HepG2 (cell line): ENCODE results near the gene U2AF1L4. TPM values are rescaled to one million over a fixed set of nuclear protein-coding genes. Genes with fewer than 3 reads are reported as not detected.

Experiments
- FOXA1 ChIP-seq, 2 experiments: fragments of 450-650 bp in 1 of 2; sonication (generic) in 1 of 2; formaldehyde crosslinking in 1 of 2; IDR thresholded peaks; 2 replicates each; pipeline versions ENCODE4 v1.4.0 to v1.6.1; 2016 to 2020; ENCODE audit warnings: missing genetic modification reagents in 1 of 2
- ISL2 ChIP-seq: sonication (generic); formaldehyde crosslinking; IDR thresholded peaks from 2 replicates; pipeline ENCODE4 v1.5.0; 2020; ENCODE audit warnings: missing genetic modification reagents
- KAT7 ChIP-seq: IDR thresholded peaks from 2 replicates; pipeline ENCODE4 v1.6.1; 2018; ENCODE audit warnings: borderline replicate concordance, missing compliant biosample characterization
- KLF6 ChIP-seq: IDR thresholded peaks from 2 replicates; pipeline ENCODE4 v1.8.0; 2016; ENCODE audit warnings: missing biosample characterization, missing genetic modification reagents
- PHF21A ChIP-seq: sonication (generic); formaldehyde crosslinking; IDR thresholded peaks from 2 replicates; pipeline ENCODE4 v1.5.0; 2020; ENCODE audit warnings: mild to moderate bottlenecking, missing genetic modification reagents
- POLR2AphosphoS5 ChIP-seq: IDR thresholded peaks from 2 replicates; pipeline ENCODE4 v1.6.1; 2012; ENCODE audit warnings: low read depth, low read length
- RXRA ChIP-seq: sonication (generic); formaldehyde crosslinking; IDR thresholded peaks from 2 replicates; pipeline ENCODE4 v1.5.1; 2020; ENCODE audit warnings: missing genetic modification reagents
- SOX13 ChIP-seq, 3 experiments: fragments of 450-650 bp in 1 of 3; sonication (generic) in 1 of 3; formaldehyde crosslinking in 1 of 3; IDR thresholded peaks in 2 of 3; conservative IDR thresholded peaks in 1 of 3; 2 replicates each; pipeline versions ENCODE4 v1.5.0 to v1.6.1; 2016 to 2020; ENCODE audit warnings: antibody characterized with exemption in 1 of 3, mild to moderate bottlenecking in 1 of 3, missing compliant biosample characterization in 1 of 3, missing genetic modification reagents in 1 of 3, moderate library complexity in 1 of 3
- ZEB1 ChIP-seq: IDR thresholded peaks from 2 replicates; pipeline ENCODE4 v1.6.1; 2012; ENCODE audit warnings: mild to moderate bottlenecking, low read depth, inconsistent platforms; ENCODE audit not compliant: insufficient replicate concordance
- polyA plus RNA-seq, 8 experiments: library from polyadenylated mRNA; depleted of rRNA in 3 of 8; stranded (reverse) in 7 of 8; unstranded in 1 of 8; fragments of >200 nt; fragmentation: Illumina TruSeq in 4 of 8; extraction: Trizol in 4 of 8; gene quantifications; 2 replicates each; pipeline versions ENCODE4 v1.2.1 to v1.2.3, GENCODE V29; 2011 to 2016; ENCODE audit warnings: low read depth in 4 of 8, missing spikeins in 1 of 8, mixed read lengths in 1 of 8; ENCODE audit not compliant: insufficient read depth in 1 of 8
- total RNA-seq, 5 experiments: library from RNA; depleted of rRNA; stranded (reverse); fragments of >200 nt; fragmentation: Illumina TruSeq; extraction: Trizol; gene quantifications; 2 replicates each; pipeline ENCODE4 v1.2.3, GENCODE V29; 2016; ENCODE audit warnings: low read depth in 1 of 5
- TF ChIP-seq, protein P1 (sequence below): sonication (generic); formaldehyde crosslinking; IDR thresholded peaks from 2 replicates; pipeline ENCODE4 v1.5.1; 2020; ENCODE audit warnings: missing genetic modification reagents, mild to moderate bottlenecking, borderline replicate concordance
- TF ChIP-seq, protein P2 (sequence below): sonication (generic); formaldehyde crosslinking; IDR thresholded peaks from 2 replicates; pipeline ENCODE4 v1.4.0; 2020; ENCODE audit warnings: mild to moderate bottlenecking, missing genetic modification reagents
- TF ChIP-seq, protein P3 (sequence below): sonication (generic); formaldehyde crosslinking; IDR thresholded peaks from 2 replicates; pipeline ENCODE4 v1.4.0; 2020; ENCODE audit warnings: missing genetic modification reagents, borderline replicate concordance
- TF ChIP-seq, protein P4 (sequence below): sonication (generic); formaldehyde crosslinking; IDR thresholded peaks from 2 replicates; pipeline ENCODE4 v1.5.0; 2020; ENCODE audit warnings: missing genetic modification reagents

Gene U2AF1L4
- total and polyA plus RNA-seq, 2 of the 13 experiments (the other 11 are each of a cell fraction or from before 2014, with no cell fraction given) = 7.9 to 15.4 TPM

DNA sequence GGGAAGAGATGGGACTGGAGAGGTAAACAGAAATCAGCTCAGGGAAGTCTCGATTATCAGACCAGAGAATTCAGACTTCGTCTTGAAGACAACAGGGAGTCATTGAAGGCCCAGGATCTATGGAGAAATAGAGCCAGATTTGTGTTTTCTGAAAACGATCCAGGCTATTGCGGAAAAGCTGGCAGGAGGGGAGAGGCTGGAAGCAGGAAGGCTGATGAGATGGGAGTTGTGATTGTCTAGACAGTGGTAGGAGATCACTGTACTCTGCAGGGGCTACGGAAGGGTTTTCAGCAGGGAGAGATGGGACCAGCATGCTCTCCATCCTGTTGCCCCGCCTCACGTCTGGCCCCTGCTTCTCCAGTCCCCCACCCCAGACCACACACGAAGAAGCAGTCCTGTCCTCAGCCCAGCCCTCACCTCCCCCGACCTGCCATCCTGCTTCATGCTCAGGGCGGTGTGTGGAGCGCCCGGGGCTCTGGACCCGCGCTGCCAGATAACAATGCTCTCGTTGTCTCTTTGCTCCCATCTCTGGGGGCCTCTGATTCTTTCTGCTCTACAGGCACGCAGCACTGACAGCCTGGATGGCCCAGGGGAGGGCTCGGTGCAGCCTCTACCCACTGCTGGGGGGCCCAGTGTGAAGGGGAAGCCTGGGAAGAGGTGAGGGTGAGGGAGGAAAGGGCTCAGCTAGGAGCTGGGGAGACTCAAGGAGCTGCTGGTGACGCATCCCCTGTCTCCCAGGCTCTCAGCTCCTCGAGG lies 32.0 kb upstream of the U2AF1L4 start (continued):
- TF ChIP-seq SOX13 (IDR thresholded peaks at IDR 0.05) (no peak), SOX13 (CRISPR knock-in tag; conservative IDR thresholded peaks at IDR 0.05 in 1 of 2, IDR thresholded peaks at IDR 0.05 in 1 of 2) (peak in 1 of 2 experiments; percentile 56; a peak in 2 of 4 replicates), KLF6 (CRISPR knock-in tag) (no peak), KAT7 (CRISPR knock-in tag) (no peak), ZEB1 (no peak), RXRA (CRISPR knock-in tag) (peak; percentile 45; the same call in 1 of the 2 replicates), POLR2AphosphoS5 (no peak), ISL2 (CRISPR knock-in tag) (no peak), FOXA1 (IDR thresholded peaks at IDR 0.05) (no peak), FOXA1 (CRISPR knock-in tag; IDR thresholded peaks at IDR 0.05) (no peak), PHF21A (CRISPR knock-in tag) (0 out of 2 replicates have a peak, but pooled peaks have one; percentile 36)
- TF ChIP-seq, protein P1, sequence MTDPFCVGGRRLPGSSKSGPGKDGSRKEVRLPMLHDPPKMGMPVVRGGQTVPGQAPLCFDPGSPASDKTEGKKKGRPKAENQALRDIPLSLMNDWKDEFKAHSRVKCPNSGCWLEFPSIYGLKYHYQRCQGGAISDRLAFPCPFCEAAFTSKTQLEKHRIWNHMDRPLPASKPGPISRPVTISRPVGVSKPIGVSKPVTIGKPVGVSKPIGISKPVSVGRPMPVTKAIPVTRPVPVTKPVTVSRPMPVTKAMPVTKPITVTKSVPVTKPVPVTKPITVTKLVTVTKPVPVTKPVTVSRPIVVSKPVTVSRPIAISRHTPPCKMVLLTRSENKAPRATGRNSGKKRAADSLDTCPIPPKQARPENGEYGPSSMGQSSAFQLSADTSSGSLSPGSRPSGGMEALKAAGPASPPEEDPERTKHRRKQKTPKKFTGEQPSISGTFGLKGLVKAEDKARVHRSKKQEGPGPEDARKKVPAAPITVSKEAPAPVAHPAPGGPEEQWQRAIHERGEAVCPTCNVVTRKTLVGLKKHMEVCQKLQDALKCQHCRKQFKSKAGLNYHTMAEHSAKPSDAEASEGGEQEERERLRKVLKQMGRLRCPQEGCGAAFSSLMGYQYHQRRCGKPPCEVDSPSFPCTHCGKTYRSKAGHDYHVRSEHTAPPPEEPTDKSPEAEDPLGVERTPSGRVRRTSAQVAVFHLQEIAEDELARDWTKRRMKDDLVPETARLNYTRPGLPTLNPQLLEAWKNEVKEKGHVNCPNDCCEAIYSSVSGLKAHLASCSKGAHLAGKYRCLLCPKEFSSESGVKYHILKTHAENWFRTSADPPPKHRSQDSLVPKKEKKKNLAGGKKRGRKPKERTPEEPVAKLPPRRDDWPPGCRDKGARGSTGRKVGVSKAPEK (CRISPR knock-in tag) = no peak
- TF ChIP-seq, protein P2, sequence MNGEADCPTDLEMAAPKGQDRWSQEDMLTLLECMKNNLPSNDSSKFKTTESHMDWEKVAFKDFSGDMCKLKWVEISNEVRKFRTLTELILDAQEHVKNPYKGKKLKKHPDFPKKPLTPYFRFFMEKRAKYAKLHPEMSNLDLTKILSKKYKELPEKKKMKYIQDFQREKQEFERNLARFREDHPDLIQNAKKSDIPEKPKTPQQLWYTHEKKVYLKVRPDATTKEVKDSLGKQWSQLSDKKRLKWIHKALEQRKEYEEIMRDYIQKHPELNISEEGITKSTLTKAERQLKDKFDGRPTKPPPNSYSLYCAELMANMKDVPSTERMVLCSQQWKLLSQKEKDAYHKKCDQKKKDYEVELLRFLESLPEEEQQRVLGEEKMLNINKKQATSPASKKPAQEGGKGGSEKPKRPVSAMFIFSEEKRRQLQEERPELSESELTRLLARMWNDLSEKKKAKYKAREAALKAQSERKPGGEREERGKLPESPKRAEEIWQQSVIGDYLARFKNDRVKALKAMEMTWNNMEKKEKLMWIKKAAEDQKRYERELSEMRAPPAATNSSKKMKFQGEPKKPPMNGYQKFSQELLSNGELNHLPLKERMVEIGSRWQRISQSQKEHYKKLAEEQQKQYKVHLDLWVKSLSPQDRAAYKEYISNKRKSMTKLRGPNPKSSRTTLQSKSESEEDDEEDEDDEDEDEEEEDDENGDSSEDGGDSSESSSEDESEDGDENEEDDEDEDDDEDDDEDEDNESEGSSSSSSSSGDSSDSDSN (CRISPR knock-in tag) = peak; percentile 52
- TF ChIP-seq, protein P3, sequence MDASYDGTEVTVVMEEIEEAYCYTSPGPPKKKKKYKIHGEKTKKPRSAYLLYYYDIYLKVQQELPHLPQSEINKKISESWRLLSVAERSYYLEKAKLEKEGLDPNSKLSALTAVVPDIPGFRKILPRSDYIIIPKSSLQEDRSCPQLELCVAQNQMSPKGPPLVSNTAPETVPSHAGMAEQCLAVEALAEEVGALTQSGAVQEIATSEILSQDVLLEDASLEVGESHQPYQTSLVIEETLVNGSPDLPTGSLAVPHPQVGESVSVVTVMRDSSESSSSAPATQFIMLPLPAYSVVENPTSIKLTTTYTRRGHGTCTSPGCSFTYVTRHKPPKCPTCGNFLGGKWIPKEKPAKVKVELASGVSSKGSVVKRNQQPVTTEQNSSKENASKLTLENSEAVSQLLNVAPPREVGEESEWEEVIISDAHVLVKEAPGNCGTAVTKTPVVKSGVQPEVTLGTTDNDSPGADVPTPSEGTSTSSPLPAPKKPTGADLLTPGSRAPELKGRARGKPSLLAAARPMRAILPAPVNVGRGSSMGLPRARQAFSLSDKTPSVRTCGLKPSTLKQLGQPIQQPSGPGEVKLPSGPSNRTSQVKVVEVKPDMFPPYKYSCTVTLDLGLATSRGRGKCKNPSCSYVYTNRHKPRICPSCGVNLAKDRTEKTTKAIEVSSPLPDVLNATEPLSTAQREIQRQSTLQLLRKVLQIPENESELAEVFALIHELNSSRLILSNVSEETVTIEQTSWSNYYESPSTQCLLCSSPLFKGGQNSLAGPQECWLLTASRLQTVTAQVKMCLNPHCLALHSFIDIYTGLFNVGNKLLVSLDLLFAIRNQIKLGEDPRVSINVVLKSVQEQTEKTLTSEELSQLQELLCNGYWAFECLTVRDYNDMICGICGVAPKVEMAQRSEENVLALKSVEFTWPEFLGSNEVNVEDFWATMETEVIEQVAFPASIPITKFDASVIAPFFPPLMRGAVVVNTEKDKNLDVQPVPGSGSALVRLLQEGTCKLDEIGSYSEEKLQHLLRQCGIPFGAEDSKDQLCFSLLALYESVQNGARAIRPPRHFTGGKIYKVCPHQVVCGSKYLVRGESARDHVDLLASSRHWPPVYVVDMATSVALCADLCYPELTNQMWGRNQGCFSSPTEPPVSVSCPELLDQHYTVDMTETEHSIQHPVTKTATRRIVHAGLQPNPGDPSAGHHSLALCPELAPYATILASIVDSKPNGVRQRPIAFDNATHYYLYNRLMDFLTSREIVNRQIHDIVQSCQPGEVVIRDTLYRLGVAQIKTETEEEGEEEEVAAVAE (CRISPR knock-in tag) = no peak
- TF ChIP-seq, protein P4, sequence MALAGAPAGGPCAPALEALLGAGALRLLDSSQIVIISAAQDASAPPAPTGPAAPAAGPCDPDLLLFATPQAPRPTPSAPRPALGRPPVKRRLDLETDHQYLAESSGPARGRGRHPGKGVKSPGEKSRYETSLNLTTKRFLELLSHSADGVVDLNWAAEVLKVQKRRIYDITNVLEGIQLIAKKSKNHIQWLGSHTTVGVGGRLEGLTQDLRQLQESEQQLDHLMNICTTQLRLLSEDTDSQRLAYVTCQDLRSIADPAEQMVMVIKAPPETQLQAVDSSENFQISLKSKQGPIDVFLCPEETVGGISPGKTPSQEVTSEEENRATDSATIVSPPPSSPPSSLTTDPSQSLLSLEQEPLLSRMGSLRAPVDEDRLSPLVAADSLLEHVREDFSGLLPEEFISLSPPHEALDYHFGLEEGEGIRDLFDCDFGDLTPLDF (CRISPR knock-in tag) = no peak
